K562 (cell line): ENCODE results near the gene CCDC85B.
A peak's percentile ranks its signal among the peaks of the same experiment; 100 is the strongest.

Experiments
- CBX5 ChIP-seq: IDR thresholded peaks from 2 replicates; pipeline ENCODE4 v1.6.1; 2014; ENCODE audit warnings: low read depth, borderline replicate concordance
- CCNT2 ChIP-seq: IDR thresholded peaks from 2 replicates; pipeline ENCODE4 v1.6.1; 2011; ENCODE audit warnings: borderline replicate concordance, low read depth, mild to moderate bottlenecking, moderate library complexity, mixed read lengths, low read length; ENCODE audit not compliant: insufficient read length; ENCODE audit errors: extremely low read depth
- CTCF ChIP-seq, 3 experiments: IDR thresholded peaks in 2 of 3; conservative IDR thresholded peaks in 1 of 3; 2 replicates each; pipeline ENCODE4 v1.5.1; 2011 to 2012; ENCODE audit warnings: low read length in 3 of 3, mild to moderate bottlenecking in 3 of 3, control low read depth in 2 of 3, improper control_type of control experiment in 1 of 3, inconsistent platforms in 1 of 3, low read depth in 1 of 3, mixed read lengths in 1 of 3, moderate library complexity in 1 of 3; ENCODE audit not compliant: insufficient read depth in 2 of 3
- HDGF ChIP-seq: fragments of 450-650 bp; IDR thresholded peaks from 2 replicates; pipeline ENCODE4 v1.6.1; 2016
- HMBOX1 ChIP-seq: sonication (generic); IDR thresholded peaks from 2 replicates; pipeline ENCODE4 v1.6.1; 2016
- JUNB ChIP-seq: fragments of 450-650 bp; formaldehyde crosslinking; conservative IDR thresholded peaks from 2 replicates; pipeline ENCODE4 v1.4.0; 2020; ENCODE audit warnings: mild to moderate bottlenecking
- NFE2L1 ChIP-seq: fragments of 450-650 bp; IDR thresholded peaks from 2 replicates; pipeline ENCODE4 v1.6.1; 2016; ENCODE audit warnings: missing genetic modification characterization, low read depth, mild to moderate bottlenecking, missing compliant biosample characterization, moderate library complexity, borderline replicate concordance
- NFIC ChIP-seq: fragments of 450-650 bp; IDR thresholded peaks from 2 replicates; pipeline ENCODE4 v1.6.1; 2017; ENCODE audit warnings: mild to moderate bottlenecking, inconsistent platforms
- PTTG1 ChIP-seq: fragments of 450-650 bp; IDR thresholded peaks from 2 replicates; pipeline ENCODE4 v1.6.1; 2016; ENCODE audit warnings: low read depth, mild to moderate bottlenecking, missing genetic modification characterization, missing compliant biosample characterization
- USF2 ChIP-seq: sonication (generic); formaldehyde crosslinking; IDR thresholded peaks from 2 replicates; pipeline ENCODE4 v1.5.0; 2020; ENCODE audit warnings: missing genetic modification reagents
- ZNF124 ChIP-seq: sonication (generic); formaldehyde crosslinking; IDR thresholded peaks from 2 replicates; pipeline ENCODE4 v1.8.1; 2022; ENCODE audit warnings: missing genetic modification reagents

- TF ChIP-seq NFIC (no peak), CTCF (IDR thresholded peaks at IDR 0.05 in 2 of 3, conservative IDR thresholded peaks at IDR 0.05 in 1 of 3; ENCODE audit: insufficient read depth in 2 of 3, low read depth in 1 of 3, low read length in 3 of 3) (no peak), NFE2L1 (tag) (no peak), HDGF (peak; percentile 92; the same call in 1 of the 2 replicates), HMBOX1 (no peak), USF2 (no peak), ZNF124 (no peak), PTTG1 (tag) (no peak), JUNB (CRISPR knock-in tag) (no peak), CCNT2 (no peak), CBX5 (no peak)
These were observed 30.6 kb upstream of the CCDC85B start for GRCh38 chr11:65859812-65860277.
